ENCODE results near the gene CTSS.

DNA sequence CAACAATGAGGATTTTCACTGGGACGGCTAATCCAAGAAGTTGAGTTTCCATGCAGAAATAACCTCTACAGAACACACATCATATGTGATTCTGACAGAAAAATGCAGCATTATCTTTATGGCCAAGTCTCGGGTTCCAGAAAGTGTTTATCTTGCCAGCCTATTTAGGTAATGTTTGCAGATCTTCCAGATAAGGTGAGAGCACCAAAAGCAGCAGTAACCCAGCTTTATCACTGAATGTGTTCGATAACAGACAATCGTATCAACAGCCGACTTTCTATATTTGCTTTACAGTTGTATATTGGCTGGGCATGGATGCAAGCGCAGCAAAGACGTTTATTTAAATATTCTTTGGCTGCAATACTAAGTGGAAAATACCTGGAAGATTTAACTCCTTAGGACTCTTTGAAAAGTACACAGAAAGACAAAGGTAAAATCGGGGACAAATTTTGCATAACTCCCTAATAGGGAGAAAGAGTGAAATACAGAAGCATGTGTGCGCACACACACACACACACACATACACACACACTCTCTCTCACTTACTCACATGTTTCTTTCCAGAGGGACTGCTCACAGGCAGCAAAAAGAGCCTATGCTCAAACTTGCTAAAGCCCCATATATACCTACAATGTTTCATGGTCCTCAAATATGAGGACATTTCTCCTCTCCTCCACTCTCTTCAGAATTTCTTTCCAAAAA lies 45.5 kb upstream of the CTSS start:
- TF ChIP-seq, protein P1, sequence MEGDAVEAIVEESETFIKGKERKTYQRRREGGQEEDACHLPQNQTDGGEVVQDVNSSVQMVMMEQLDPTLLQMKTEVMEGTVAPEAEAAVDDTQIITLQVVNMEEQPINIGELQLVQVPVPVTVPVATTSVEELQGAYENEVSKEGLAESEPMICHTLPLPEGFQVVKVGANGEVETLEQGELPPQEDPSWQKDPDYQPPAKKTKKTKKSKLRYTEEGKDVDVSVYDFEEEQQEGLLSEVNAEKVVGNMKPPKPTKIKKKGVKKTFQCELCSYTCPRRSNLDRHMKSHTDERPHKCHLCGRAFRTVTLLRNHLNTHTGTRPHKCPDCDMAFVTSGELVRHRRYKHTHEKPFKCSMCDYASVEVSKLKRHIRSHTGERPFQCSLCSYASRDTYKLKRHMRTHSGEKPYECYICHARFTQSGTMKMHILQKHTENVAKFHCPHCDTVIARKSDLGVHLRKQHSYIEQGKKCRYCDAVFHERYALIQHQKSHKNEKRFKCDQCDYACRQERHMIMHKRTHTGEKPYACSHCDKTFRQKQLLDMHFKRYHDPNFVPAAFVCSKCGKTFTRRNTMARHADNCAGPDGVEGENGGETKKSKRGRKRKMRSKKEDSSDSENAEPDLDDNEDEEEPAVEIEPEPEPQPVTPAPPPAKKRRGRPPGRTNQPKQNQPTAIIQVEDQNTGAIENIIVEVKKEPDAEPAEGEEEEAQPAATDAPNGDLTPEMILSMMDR (conservative IDR thresholded peaks at IDR 0.05; ENCODE audit: low read depth, low read length): no peak
- TF ChIP-seq EZH2 (IDR thresholded peaks at IDR 0.05; ENCODE audit: low read length, unreplicated experiment): no peak

Data from PC-3 (cell line).